ENCODE data around the gene ETFRF1. TPM values are rescaled to one million over a fixed set of nuclear protein-coding genes. Genes with fewer than 3 reads are reported as not detected.

Gene ETFRF1
- polyA plus RNA-seq, 1 donor from 2014 or later = 81.8 TPM

- Histone ChIP-seq H3K27ac (ENCODE audit: low read length) (no peak overlapping the region), H2AFZ (ENCODE audit: low read depth, low read length) (no peak overlapping the region), H3K36me3 (ENCODE audit: insufficient read depth, low read length) (no peaks in the 10 kb centered on the region), H3K9me2 (ENCODE audit: insufficient read depth, low read length) (no peaks in the 10 kb centered on the region), H4K20me1 (ENCODE audit: insufficient read depth) (no peaks in the 10 kb centered on the region), H3K4me2 (ENCODE audit: low read length) (no peak overlapping the region), H3K79me2 (replicated peaks; ENCODE audit: insufficient read depth, low read length) (no peaks in the 10 kb centered on the region), H3K27me3 (ENCODE audit: insufficient read depth, low read depth, low read length) (no peaks in the 10 kb centered on the region), H3F3A (ENCODE audit: insufficient read depth, low read length, poor library complexity, severe bottlenecking) (no peaks in the 10 kb centered on the region), H3K9ac (ENCODE audit: low read length) (no peak overlapping the region), H3K9me3 (ENCODE audit: low read length) (no peaks in the 10 kb centered on the region), H3K4me3 (ENCODE audit: low read length) (no peak overlapping the region)
- no peak for TF ChIP-seq RAD21 (conservative IDR thresholded peaks at IDR 0.05)
- TF ChIP-seq POLR2AphosphoS5 (IDR thresholded peaks at IDR 0.05) = no peak
Measured at GRCh38 chr12:25208554-25208953, 13.5 kb downstream of the ETFRF1 start.

GRCh38 chr12:25213338-25213737 lies 18.3 kb downstream of the ETFRF1 start:
- TF ChIP-seq MXI1 (conservative IDR thresholded peaks at IDR 0.05; ENCODE audit: poor library complexity, severe bottlenecking) = no peak
- no peak for TF ChIP-seq SMC3 (conservative IDR thresholded peaks at IDR 0.05; ENCODE audit: poor library complexity)
- TF ChIP-seq POLR2AphosphoS5 (IDR thresholded peaks at IDR 0.05) = no peak
- no peak for TF ChIP-seq RAD21 (conservative IDR thresholded peaks at IDR 0.05)
- Histone ChIP-seq H3K4me3 (ENCODE audit: low read length) (no peak overlapping the region), H3F3A (ENCODE audit: insufficient read depth, low read length, poor library complexity, severe bottlenecking) (no peaks in the 10 kb centered on the region), H2AFZ (ENCODE audit: low read depth, low read length) (no peak overlapping the region), H3K9ac (ENCODE audit: low read length) (no peak overlapping the region), H3K9me2 (ENCODE audit: insufficient read depth, low read length) (no peaks in the 10 kb centered on the region), H3K36me3 (ENCODE audit: insufficient read depth, low read length) (no peaks in the 10 kb centered on the region), H3K79me2 (replicated peaks; ENCODE audit: insufficient read depth, low read length) (no peaks in the 10 kb centered on the region), H3K4me2 (ENCODE audit: low read length) (no peak overlapping the region), H3K27me3 (ENCODE audit: insufficient read depth, low read depth, low read length) (no peaks in the 10 kb centered on the region), H4K20me1 (ENCODE audit: insufficient read depth) (no peaks in the 10 kb centered on the region), H3K27ac (ENCODE audit: low read length) (no peak overlapping the region), H3K9me3 (ENCODE audit: low read length) (no peaks in the 10 kb centered on the region)

- Histone ChIP-seq H3K4me3 (ENCODE audit: low read length) (no peak overlapping the region), H3K27me3 (ENCODE audit: insufficient read depth, low read depth, low read length) (no peaks in the 10 kb centered on the region), H3K9me2 (ENCODE audit: insufficient read depth, low read length) (no peaks in the 10 kb centered on the region), H3K27ac (ENCODE audit: low read length) (no peak overlapping the region), H3K36me3 (ENCODE audit: insufficient read depth, low read length) (no peaks in the 10 kb centered on the region), H3K9ac (ENCODE audit: low read length) (no peak overlapping the region), H3K9me3 (ENCODE audit: low read length) (no peaks in the 10 kb centered on the region), H4K20me1 (ENCODE audit: insufficient read depth) (no peaks in the 10 kb centered on the region), H3K4me2 (ENCODE audit: low read length) (no peak overlapping the region), H3F3A (ENCODE audit: insufficient read depth, low read length, poor library complexity, severe bottlenecking) (no peaks in the 10 kb centered on the region), H3K79me2 (replicated peaks; ENCODE audit: insufficient read depth, low read length) (no peaks in the 10 kb centered on the region), H2AFZ (ENCODE audit: low read depth, low read length) (no peak overlapping the region)
- TF ChIP-seq CTCF (IDR thresholded peaks at IDR 0.05; ENCODE audit: poor library complexity, severe bottlenecking) = no peak
- TF ChIP-seq POLR2AphosphoS5 (IDR thresholded peaks at IDR 0.05) = no peak
- TF ChIP-seq SMC3 (conservative IDR thresholded peaks at IDR 0.05; ENCODE audit: poor library complexity) = no peak
- no peak for TF ChIP-seq EP300 (conservative IDR thresholded peaks at IDR 0.05; ENCODE audit: poor library complexity, severe bottlenecking)
- TF ChIP-seq REST (IDR thresholded peaks at IDR 0.05; ENCODE audit: borderline replicate concordance) = no peak
- TF ChIP-seq MXI1 (conservative IDR thresholded peaks at IDR 0.05; ENCODE audit: poor library complexity, severe bottlenecking) = no peak
- TF ChIP-seq EZH2 (IDR thresholded peaks at IDR 0.05; ENCODE audit: borderline replicate concordance, insufficient read depth, low read length, poor library complexity, severe bottlenecking) = no peak
- TF ChIP-seq TAF1 (IDR thresholded peaks at IDR 0.05; ENCODE audit: low read depth) = no peak
- no peak for TF ChIP-seq RAD21 (conservative IDR thresholded peaks at IDR 0.05)
Measured at GRCh38 chr12:25236190-25236589, 41.2 kb downstream of the ETFRF1 start.

Measured in neural cell (in vitro differentiated cells).